ENCODE results near the gene GGT6.

DNA sequence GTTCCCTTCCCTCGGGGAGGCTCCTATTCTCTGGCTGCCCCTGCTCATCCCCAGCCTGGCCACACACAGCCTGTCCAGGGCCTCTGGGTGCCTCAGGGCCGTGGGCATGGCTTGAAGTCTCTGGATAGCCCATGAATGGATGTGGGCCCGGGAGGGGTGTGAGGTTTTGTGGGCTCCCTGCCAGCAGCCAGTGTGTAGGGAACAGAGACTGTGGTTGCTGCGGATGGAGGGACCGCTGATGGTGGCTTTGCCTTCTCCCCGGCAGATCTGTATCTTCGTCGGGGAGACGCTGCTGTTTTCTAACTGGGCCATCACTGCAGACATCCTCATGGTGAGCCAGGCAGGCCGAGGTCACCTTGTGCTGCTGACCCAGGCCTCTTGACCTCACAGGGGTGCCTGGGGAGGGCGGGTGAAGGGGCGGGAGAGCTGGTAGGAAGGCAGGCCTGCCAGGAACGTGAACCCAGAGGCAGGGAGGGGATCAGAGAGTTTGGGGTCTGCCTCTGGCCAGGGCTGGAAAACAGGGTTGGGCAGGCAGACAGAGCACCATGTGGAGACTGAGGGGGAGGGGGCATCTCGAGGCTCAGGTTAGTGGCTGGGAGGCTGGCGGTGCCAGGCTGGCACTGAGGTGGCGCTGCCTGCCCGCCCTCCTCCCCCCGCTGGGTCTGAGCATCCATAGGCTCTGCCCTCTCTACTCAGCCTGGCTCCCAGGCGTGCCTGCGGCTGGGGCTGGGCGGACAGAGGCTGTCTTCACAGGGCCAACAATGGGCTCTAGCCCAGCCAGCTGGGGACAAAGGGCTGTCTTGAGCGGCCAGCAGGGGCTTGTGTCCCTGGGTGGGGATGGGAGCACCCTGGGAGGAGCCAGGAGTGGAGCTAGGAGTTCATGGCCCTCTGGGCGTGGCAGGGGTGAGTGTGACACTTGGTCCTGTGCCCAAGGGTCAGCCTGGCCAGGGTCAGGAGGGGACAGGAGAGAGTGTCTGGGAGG lies 26.6 kb downstream of the GGT6 start:
- TF ChIP-seq EZH2 (IDR thresholded peaks at IDR 0.05; ENCODE audit: borderline replicate concordance, low read depth, low read length, poor library complexity, severe bottlenecking): no peak
- TF ChIP-seq, protein P1, sequence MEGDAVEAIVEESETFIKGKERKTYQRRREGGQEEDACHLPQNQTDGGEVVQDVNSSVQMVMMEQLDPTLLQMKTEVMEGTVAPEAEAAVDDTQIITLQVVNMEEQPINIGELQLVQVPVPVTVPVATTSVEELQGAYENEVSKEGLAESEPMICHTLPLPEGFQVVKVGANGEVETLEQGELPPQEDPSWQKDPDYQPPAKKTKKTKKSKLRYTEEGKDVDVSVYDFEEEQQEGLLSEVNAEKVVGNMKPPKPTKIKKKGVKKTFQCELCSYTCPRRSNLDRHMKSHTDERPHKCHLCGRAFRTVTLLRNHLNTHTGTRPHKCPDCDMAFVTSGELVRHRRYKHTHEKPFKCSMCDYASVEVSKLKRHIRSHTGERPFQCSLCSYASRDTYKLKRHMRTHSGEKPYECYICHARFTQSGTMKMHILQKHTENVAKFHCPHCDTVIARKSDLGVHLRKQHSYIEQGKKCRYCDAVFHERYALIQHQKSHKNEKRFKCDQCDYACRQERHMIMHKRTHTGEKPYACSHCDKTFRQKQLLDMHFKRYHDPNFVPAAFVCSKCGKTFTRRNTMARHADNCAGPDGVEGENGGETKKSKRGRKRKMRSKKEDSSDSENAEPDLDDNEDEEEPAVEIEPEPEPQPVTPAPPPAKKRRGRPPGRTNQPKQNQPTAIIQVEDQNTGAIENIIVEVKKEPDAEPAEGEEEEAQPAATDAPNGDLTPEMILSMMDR (conservative IDR thresholded peaks at IDR 0.05; ENCODE audit: low read depth, low read length): no peak

Measured in A673 (cell line).